A549 (cell line): ENCODE results near the gene LILRA5.

ENCODE experiments used
- EP300 ChIP-seq, 2 experiments: fragments of >200 bp; sonication (Bioruptor Twin); formaldehyde crosslinking; IDR thresholded peaks; 2 replicates in 1 of 2; 3 replicates in 1 of 2; pipeline ENCODE4 v1.6.1; 2016 to 2017
- KDM5A ChIP-seq: fragments of 200-600 bp; sonication (generic); IDR thresholded peaks from 2 replicates; pipeline ENCODE4 v1.6.1; 2016; ENCODE audit warnings: antibody characterized with exemption, mild to moderate bottlenecking
- MAFK ChIP-seq: fragments of 450-650 bp; IDR thresholded peaks from 2 replicates; pipeline ENCODE4 v1.6.1; 2014; ENCODE audit not compliant: partially characterized antibody
- MAZ ChIP-seq: fragments of 150-350 bp; IDR thresholded peaks from 2 replicates; pipeline ENCODE4 v1.6.1; 2014; ENCODE audit warnings: antibody characterized with exemption, low read depth, low read length, borderline replicate concordance
- MYC ChIP-seq: IDR thresholded peaks from 2 replicates; pipeline ENCODE4 v1.6.1; 2012; ENCODE audit warnings: mild to moderate bottlenecking, inconsistent platforms, low read length, improper control_type of control experiment, borderline replicate concordance
- NPAS2 ChIP-seq: fragments of 250-450 bp; sonication (Bioruptor Pico); IDR thresholded peaks from 2 replicates; pipeline ENCODE4 v1.8.0; 2022; ENCODE audit warnings: mild to moderate bottlenecking, moderate library complexity, borderline replicate concordance
- POLR2A ChIP-seq: IDR thresholded peaks from 2 replicates; pipeline ENCODE4 v1.6.1; 2012; ENCODE audit warnings: mild to moderate bottlenecking, low read length
- TP53 ChIP-seq: fragments of 250-450 bp; sonication (Bioruptor Pico); IDR thresholded peaks from 2 replicates; pipeline ENCODE4 v1.5.0; 2021; ENCODE audit warnings: mild to moderate bottlenecking, moderate library complexity
- ZNF302 ChIP-seq: fragments of 250-450 bp; sonication (Bioruptor Pico); IDR thresholded peaks from 2 replicates; pipeline ENCODE4 v1.9.0; 2021; ENCODE audit warnings: inconsistent platforms, mild to moderate bottlenecking, moderate library complexity
- TF ChIP-seq, protein P1 (sequence below): fragments of 200-600 bp; sonication (generic); IDR thresholded peaks from 2 replicates; pipeline ENCODE4 v1.6.1; 2016; ENCODE audit warnings: antibody characterized with exemption, mild to moderate bottlenecking, moderate library complexity
- TF ChIP-seq, protein P2 (sequence below): fragments of >200 bp; sonication (Bioruptor Twin); formaldehyde crosslinking; IDR thresholded peaks from 3 replicates; pipeline ENCODE4 v1.5.1; 2016
- TF ChIP-seq, protein P3 (sequence below): fragments of >200 bp; sonication (Bioruptor Twin); formaldehyde crosslinking; IDR thresholded peaks from 2 replicates; pipeline ENCODE4 v1.6.1; 2016

- TF ChIP-seq KDM5A (no peak), NPAS2 (CRISPR knock-in tag) (no peak), MYC (no peak), ZNF302 (CRISPR knock-in tag) (no peak), TP53 (CRISPR knock-in tag) (no peak), MAFK (no peak), EP300 (IDR thresholded peaks at IDR 0.05) (no peak), POLR2A (no peak), MAZ (no peak)
- TF ChIP-seq, protein P1, sequence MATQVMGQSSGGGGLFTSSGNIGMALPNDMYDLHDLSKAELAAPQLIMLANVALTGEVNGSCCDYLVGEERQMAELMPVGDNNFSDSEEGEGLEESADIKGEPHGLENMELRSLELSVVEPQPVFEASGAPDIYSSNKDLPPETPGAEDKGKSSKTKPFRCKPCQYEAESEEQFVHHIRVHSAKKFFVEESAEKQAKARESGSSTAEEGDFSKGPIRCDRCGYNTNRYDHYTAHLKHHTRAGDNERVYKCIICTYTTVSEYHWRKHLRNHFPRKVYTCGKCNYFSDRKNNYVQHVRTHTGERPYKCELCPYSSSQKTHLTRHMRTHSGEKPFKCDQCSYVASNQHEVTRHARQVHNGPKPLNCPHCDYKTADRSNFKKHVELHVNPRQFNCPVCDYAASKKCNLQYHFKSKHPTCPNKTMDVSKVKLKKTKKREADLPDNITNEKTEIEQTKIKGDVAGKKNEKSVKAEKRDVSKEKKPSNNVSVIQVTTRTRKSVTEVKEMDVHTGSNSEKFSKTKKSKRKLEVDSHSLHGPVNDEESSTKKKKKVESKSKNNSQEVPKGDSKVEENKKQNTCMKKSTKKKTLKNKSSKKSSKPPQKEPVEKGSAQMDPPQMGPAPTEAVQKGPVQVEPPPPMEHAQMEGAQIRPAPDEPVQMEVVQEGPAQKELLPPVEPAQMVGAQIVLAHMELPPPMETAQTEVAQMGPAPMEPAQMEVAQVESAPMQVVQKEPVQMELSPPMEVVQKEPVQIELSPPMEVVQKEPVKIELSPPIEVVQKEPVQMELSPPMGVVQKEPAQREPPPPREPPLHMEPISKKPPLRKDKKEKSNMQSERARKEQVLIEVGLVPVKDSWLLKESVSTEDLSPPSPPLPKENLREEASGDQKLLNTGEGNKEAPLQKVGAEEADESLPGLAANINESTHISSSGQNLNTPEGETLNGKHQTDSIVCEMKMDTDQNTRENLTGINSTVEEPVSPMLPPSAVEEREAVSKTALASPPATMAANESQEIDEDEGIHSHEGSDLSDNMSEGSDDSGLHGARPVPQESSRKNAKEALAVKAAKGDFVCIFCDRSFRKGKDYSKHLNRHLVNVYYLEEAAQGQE: no peak
- TF ChIP-seq, protein P2, sequence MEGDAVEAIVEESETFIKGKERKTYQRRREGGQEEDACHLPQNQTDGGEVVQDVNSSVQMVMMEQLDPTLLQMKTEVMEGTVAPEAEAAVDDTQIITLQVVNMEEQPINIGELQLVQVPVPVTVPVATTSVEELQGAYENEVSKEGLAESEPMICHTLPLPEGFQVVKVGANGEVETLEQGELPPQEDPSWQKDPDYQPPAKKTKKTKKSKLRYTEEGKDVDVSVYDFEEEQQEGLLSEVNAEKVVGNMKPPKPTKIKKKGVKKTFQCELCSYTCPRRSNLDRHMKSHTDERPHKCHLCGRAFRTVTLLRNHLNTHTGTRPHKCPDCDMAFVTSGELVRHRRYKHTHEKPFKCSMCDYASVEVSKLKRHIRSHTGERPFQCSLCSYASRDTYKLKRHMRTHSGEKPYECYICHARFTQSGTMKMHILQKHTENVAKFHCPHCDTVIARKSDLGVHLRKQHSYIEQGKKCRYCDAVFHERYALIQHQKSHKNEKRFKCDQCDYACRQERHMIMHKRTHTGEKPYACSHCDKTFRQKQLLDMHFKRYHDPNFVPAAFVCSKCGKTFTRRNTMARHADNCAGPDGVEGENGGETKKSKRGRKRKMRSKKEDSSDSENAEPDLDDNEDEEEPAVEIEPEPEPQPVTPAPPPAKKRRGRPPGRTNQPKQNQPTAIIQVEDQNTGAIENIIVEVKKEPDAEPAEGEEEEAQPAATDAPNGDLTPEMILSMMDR: no peak
- TF ChIP-seq, protein P3, sequence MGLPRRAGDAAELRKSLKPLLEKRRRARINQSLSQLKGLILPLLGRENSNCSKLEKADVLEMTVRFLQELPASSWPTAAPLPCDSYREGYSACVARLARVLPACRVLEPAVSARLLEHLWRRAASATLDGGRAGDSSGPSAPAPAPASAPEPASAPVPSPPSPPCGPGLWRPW: no peak
These were observed 5.5 kb downstream of the LILRA5 start for GRCh38 chr19:54307389-54308020.
